Measurements from ENCODE around the gene OR2L5. TPM values are rescaled to one million over a fixed set of nuclear protein-coding genes. Genes with fewer than 3 reads are reported as not detected.

OR2L5 gene
- total RNA-seq, 1 experiment from 2014 or later, result not detected

DNA sequence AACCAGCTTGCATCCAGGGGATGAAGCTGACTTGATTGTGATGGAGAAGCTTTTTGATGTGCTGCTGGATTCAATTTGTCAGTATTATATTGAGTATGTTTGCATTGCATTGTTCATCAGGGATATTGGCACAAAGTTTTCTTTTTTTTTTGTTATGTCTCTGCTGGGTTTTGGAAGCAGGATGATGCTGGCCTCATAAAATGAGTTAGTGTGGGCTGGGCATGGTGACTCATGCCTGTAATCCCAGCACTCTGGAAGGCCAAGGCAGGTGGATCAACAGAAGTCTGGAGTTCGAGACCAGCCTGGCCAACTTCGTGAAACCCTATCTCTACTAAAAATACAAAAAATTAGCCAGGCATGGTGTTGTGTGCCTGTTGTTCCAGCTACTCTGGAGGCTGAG is 41.8 kb downstream of the OR2L5 start (continued):
- TF ChIP-seq, protein P1, sequence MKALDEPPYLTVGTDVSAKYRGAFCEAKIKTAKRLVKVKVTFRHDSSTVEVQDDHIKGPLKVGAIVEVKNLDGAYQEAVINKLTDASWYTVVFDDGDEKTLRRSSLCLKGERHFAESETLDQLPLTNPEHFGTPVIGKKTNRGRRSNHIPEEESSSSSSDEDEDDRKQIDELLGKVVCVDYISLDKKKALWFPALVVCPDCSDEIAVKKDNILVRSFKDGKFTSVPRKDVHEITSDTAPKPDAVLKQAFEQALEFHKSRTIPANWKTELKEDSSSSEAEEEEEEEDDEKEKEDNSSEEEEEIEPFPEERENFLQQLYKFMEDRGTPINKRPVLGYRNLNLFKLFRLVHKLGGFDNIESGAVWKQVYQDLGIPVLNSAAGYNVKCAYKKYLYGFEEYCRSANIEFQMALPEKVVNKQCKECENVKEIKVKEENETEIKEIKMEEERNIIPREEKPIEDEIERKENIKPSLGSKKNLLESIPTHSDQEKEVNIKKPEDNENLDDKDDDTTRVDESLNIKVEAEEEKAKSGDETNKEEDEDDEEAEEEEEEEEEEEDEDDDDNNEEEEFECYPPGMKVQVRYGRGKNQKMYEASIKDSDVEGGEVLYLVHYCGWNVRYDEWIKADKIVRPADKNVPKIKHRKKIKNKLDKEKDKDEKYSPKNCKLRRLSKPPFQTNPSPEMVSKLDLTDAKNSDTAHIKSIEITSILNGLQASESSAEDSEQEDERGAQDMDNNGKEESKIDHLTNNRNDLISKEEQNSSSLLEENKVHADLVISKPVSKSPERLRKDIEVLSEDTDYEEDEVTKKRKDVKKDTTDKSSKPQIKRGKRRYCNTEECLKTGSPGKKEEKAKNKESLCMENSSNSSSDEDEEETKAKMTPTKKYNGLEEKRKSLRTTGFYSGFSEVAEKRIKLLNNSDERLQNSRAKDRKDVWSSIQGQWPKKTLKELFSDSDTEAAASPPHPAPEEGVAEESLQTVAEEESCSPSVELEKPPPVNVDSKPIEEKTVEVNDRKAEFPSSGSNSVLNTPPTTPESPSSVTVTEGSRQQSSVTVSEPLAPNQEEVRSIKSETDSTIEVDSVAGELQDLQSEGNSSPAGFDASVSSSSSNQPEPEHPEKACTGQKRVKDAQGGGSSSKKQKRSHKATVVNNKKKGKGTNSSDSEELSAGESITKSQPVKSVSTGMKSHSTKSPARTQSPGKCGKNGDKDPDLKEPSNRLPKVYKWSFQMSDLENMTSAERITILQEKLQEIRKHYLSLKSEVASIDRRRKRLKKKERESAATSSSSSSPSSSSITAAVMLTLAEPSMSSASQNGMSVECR (CRISPR knock-in tag; IDR thresholded peaks at IDR 0.05; ENCODE audit: borderline replicate concordance), result no peak
- TF ChIP-seq ZNF317 (CRISPR knock-in tag; IDR thresholded peaks at IDR 0.05; ENCODE audit: borderline replicate concordance, low read depth), result no peak
- TF ChIP-seq, protein P2, sequence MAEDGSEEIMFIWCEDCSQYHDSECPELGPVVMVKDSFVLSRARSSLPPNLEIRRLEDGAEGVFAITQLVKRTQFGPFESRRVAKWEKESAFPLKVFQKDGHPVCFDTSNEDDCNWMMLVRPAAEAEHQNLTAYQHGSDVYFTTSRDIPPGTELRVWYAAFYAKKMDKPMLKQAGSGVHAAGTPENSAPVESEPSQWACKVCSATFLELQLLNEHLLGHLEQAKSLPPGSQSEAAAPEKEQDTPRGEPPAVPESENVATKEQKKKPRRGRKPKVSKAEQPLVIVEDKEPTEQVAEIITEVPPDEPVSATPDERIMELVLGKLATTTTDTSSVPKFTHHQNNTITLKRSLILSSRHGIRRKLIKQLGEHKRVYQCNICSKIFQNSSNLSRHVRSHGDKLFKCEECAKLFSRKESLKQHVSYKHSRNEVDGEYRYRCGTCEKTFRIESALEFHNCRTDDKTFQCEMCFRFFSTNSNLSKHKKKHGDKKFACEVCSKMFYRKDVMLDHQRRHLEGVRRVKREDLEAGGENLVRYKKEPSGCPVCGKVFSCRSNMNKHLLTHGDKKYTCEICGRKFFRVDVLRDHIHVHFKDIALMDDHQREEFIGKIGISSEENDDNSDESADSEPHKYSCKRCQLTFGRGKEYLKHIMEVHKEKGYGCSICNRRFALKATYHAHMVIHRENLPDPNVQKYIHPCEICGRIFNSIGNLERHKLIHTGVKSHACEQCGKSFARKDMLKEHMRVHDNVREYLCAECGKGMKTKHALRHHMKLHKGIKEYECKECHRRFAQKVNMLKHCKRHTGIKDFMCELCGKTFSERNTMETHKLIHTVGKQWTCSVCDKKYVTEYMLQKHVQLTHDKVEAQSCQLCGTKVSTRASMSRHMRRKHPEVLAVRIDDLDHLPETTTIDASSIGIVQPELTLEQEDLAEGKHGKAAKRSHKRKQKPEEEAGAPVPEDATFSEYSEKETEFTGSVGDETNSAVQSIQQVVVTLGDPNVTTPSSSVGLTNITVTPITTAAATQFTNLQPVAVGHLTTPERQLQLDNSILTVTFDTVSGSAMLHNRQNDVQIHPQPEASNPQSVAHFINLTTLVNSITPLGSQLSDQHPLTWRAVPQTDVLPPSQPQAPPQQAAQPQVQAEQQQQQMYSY (CRISPR knock-in tag; IDR thresholded peaks at IDR 0.05), result no peak
- TF ChIP-seq HMGA2 (CRISPR knock-in tag; IDR thresholded peaks at IDR 0.05), result no peak
- TF ChIP-seq, protein P3, sequence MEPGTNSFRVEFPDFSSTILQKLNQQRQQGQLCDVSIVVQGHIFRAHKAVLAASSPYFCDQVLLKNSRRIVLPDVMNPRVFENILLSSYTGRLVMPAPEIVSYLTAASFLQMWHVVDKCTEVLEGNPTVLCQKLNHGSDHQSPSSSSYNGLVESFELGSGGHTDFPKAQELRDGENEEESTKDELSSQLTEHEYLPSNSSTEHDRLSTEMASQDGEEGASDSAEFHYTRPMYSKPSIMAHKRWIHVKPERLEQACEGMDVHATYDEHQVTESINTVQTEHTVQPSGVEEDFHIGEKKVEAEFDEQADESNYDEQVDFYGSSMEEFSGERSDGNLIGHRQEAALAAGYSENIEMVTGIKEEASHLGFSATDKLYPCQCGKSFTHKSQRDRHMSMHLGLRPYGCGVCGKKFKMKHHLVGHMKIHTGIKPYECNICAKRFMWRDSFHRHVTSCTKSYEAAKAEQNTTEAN (CRISPR knock-in tag; IDR thresholded peaks at IDR 0.05), result no peak
- TF ChIP-seq CBFB (CRISPR knock-in tag; IDR thresholded peaks at IDR 0.05; ENCODE audit: low read depth), result no peak
- TF ChIP-seq TP53 (CRISPR knock-in tag; IDR thresholded peaks at IDR 0.05), result no peak

DNA sequence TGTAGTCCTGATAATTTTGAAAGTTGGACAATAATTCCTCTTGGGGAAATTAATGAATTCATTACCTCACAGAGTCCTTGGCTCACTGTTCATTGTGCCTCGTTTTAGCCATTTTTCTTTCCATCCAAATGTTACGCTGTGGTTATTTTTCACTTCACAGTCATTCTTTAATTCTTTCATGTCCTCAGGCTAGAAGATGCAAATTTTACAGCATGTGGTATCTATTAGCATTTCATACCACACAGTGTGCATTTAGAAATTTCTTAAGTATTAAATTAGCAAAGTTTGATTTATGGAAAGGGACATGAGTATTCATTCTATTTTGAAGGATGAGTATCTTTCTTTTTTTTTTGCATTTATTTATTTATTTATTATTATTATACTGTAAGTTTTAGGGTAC is 51.6 kb downstream of the OR2L5 start:
- no peak overlapping the region for H3K4me3 Mint-ChIP-seq
- no peaks in the 10 kb centered on the region for H3K27me3 Mint-ChIP-seq (ENCODE audit: low read depth)
- peaks cover 57% of the 10 kb centered on the region for H3K36me3 Mint-ChIP-seq
- peaks cover 75% of the 10 kb centered on the region for H3K9me3 Mint-ChIP-seq
- no peak for DNase-seq (ENCODE audit: low spot score)
- ChIA-PET POLR2A (no interaction called here), CTCF (no interaction called here)
- no peak overlapping the region for H3K27ac Mint-ChIP-seq
- no peaks in the 10 kb centered on the region for H3K4me1 Mint-ChIP-seq
- no peak for ATAC-seq
- TF ChIP-seq, protein P4, sequence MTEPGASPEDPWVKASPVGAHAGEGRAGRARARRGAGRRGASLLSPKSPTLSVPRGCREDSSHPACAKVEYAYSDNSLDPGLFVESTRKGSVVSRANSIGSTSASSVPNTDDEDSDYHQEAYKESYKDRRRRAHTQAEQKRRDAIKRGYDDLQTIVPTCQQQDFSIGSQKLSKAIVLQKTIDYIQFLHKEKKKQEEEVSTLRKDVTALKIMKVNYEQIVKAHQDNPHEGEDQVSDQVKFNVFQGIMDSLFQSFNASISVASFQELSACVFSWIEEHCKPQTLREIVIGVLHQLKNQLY (CRISPR knock-in tag; IDR thresholded peaks at IDR 0.05), result no peak
- TF ChIP-seq SOX15 (CRISPR knock-in tag; IDR thresholded peaks at IDR 0.05) (no peak), TP53 (CRISPR knock-in tag; IDR thresholded peaks at IDR 0.05) (no peak), SMAD3 (CRISPR knock-in tag; IDR thresholded peaks at IDR 0.05; ENCODE audit: borderline replicate concordance) (no peak), ZNF423 (CRISPR knock-in tag; IDR thresholded peaks at IDR 0.05) (no peak), TEAD1 (CRISPR knock-in tag; IDR thresholded peaks at IDR 0.05) (no peak), ZNF396 (CRISPR knock-in tag; IDR thresholded peaks at IDR 0.05; ENCODE audit: borderline replicate concordance) (no peak), MYBL2 (CRISPR knock-in tag; IDR thresholded peaks at IDR 0.05) (no peak), NR1H2 (CRISPR knock-in tag; IDR thresholded peaks at IDR 0.05) (no peak), FOXP1 (CRISPR knock-in tag; IDR thresholded peaks at IDR 0.05; ENCODE audit: borderline replicate concordance) (no peak)
- TF ChIP-seq, protein P5, sequence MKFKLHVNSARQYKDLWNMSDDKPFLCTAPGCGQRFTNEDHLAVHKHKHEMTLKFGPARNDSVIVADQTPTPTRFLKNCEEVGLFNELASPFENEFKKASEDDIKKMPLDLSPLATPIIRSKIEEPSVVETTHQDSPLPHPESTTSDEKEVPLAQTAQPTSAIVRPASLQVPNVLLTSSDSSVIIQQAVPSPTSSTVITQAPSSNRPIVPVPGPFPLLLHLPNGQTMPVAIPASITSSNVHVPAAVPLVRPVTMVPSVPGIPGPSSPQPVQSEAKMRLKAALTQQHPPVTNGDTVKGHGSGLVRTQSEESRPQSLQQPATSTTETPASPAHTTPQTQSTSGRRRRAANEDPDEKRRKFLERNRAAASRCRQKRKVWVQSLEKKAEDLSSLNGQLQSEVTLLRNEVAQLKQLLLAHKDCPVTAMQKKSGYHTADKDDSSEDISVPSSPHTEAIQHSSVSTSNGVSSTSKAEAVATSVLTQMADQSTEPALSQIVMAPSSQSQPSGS (CRISPR knock-in tag; IDR thresholded peaks at IDR 0.05; ENCODE audit: borderline replicate concordance, low read depth), result no peak
- TF ChIP-seq, protein P6, sequence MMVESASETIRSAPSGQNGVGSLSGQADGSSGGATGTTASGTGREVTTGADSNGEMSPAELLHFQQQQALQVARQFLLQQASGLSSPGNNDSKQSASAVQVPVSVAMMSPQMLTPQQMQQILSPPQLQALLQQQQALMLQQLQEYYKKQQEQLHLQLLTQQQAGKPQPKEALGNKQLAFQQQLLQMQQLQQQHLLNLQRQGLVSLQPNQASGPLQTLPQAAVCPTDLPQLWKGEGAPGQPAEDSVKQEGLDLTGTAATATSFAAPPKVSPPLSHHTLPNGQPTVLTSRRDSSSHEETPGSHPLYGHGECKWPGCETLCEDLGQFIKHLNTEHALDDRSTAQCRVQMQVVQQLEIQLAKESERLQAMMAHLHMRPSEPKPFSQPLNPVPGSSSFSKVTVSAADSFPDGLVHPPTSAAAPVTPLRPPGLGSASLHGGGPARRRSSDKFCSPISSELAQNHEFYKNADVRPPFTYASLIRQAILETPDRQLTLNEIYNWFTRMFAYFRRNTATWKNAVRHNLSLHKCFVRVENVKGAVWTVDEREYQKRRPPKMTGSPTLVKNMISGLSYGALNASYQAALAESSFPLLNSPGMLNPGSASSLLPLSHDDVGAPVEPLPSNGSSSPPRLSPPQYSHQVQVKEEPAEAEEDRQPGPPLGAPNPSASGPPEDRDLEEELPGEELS (CRISPR knock-in tag; IDR thresholded peaks at IDR 0.05), result no peak
- TF ChIP-seq, protein P7, sequence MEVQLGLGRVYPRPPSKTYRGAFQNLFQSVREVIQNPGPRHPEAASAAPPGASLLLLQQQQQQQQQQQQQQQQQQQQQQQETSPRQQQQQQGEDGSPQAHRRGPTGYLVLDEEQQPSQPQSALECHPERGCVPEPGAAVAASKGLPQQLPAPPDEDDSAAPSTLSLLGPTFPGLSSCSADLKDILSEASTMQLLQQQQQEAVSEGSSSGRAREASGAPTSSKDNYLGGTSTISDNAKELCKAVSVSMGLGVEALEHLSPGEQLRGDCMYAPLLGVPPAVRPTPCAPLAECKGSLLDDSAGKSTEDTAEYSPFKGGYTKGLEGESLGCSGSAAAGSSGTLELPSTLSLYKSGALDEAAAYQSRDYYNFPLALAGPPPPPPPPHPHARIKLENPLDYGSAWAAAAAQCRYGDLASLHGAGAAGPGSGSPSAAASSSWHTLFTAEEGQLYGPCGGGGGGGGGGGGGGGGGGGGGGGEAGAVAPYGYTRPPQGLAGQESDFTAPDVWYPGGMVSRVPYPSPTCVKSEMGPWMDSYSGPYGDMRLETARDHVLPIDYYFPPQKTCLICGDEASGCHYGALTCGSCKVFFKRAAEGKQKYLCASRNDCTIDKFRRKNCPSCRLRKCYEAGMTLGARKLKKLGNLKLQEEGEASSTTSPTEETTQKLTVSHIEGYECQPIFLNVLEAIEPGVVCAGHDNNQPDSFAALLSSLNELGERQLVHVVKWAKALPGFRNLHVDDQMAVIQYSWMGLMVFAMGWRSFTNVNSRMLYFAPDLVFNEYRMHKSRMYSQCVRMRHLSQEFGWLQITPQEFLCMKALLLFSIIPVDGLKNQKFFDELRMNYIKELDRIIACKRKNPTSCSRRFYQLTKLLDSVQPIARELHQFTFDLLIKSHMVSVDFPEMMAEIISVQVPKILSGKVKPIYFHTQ (CRISPR knock-in tag; IDR thresholded peaks at IDR 0.05), result no peak

Measured in WTC11 (cell line).